HG03175 (cell line): Measurements from ENCODE around the gene NCOA4.
A peak's percentile ranks its signal among the peaks of the same experiment; 100 is the strongest.
"Not testable (repeated sequence)": the region's sequence is repeated elsewhere in the genome, so short reads cannot be mapped to it uniquely, and the experiment has no call there.

Experiments
- ATAC-seq: cut with Tn5 transposase; IDR thresholded peaks from one replicate; pipeline ENCODE4 v1.9.1; 2021; ENCODE audit warnings: mild to moderate bottlenecking, moderate library complexity; ENCODE audit not compliant: unreplicated experiment

The NCOA4 gene

DNA sequence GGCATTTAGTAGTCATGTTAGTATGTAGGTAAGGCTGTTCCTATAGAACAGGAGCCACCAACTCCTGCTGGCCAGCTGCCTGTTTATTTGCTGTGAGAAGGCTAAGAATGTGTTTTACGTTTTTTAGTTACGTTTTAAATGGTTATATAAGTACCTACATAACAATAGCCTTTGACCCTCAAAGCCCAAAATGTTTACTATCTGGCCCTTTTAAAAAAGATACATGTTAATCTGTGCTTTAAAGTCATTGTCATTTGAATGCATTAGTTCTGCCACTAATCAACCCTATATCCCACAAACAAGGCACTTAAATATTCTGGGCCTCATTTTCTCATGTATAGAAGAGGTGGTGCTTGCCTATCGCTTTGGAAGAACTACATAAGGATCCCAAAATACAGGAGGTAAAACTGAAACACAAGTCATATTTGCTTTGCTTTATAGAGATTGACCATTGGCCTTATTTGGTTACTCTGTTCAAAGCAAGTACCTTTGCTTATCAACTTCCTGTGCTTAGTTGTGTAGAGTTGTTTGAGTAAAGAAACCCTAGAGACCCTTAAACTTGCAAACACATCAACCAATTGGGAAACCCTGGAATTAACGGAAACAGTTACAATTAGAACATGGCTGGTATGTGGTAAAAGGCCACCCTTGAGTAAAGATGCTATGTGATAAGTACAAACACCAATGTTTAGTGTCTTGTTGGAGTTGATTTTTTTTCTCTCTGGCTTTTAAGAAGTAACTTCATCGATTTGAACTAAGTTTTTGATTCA is 32.2 kb downstream of the NCOA4 start:
- no peak for ATAC-seq

DNA sequence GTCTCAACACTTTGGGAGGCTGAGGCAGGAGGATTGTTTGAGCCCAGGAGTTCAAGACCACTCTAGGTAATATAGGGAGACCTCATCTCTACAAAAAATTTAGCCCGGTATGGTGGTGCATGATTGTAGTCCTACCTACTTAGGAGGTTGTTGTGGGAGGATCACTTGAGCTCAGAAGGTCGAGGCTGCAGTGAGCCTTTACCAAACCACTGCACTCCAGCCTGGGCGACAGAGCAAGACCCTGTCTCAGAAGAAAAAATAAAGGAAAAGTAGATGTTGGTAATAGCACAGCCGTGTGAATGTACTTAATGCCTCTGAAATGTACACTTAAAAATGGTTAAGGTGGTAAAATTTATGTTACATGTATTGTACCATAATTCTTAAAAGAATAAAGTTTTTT is 32.9 kb downstream of the NCOA4 start:
- ATAC-seq = no peak

DNA sequence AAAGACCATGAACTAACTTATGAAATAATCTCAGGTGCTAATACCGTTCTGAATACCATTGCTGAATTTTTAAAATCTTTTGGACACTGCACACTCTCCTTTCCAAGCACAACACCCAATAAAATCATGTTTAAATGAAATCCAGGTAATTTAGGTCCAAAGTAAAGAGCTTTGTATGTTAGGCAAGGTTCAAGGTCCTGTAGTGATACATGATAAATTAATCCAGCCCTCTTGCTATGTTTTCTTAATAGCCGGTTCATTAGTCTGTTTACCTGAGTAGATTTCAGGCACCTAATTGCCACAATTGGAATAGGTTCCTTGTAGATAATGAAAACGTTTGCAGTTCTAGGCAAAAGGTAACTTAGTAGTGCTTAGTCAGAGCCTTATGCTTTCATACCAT is 44.8 kb downstream of the NCOA4 start:
- not testable (repeated sequence) for ATAC-seq

DNA sequence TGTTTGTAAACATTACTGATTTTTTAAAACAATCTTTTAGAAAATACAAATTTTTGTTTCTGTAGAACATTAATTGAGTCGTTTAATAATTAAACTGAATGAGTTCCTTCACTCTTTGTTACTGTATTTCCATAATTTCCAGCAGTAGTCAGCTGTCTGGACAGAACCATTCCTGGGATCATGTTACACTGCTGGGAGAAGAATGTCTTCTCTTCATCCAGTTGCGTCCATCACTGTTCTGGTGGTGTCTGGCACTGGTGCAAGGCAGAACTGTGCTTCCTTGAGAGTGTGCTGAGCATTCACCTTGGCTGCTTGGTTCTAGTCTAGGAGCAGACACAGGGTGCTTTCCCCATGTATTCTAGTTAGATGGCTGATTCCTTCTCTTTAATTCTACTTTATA is 46.0 kb downstream of the NCOA4 start:
- not testable (repeated sequence) for ATAC-seq

DNA sequence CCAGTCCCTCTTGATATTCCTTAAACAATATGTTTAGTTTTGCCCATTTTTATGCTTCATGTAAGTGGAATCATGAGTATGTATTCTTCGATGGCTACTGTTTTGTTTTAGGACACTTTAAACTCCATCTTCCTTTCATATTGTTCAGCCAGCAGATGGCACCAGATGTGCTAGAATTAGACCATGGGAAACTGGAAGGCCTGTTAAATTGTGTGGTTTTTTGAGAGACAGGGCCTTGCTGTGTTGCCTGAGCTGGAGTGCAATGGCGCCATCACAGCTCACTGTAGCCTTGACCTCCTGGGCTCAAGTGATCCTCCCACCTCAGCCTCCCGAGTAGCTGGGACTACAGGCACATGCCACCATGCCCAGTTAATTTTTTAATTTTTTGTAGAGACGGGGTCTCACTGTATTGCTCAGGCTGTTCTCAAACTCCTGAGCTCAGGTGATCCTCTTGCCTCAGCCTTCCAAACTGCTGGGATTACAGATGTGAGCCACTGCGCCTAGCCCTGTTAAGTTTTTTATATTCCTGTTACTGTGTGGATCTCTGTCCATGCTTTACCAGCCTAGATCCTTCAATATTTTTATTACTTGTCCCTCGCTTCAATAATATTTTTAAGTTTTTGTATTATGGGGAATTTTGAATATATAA is 46.8 kb downstream of the NCOA4 start:
- not testable (repeated sequence) for ATAC-seq

DNA sequence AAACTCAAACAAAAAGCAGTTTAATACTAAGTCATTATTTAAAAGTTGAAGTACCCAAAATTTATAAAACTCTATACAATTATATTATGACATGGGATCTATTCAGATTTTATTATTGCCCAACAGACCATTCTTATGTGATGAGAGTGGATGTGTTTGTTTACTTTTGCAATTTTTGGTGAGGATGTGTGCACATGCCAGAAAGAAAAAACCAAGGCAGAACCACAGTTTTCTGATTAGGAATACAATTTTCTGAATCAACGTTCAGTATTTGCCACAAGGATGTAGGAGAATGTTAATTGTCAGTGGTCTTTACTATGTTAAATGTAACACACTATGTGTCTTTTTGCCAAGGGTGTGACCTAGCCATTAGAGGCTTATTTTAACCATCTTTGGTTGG is 49.1 kb downstream of the NCOA4 start:
- ATAC-seq = not testable (repeated sequence)

DNA sequence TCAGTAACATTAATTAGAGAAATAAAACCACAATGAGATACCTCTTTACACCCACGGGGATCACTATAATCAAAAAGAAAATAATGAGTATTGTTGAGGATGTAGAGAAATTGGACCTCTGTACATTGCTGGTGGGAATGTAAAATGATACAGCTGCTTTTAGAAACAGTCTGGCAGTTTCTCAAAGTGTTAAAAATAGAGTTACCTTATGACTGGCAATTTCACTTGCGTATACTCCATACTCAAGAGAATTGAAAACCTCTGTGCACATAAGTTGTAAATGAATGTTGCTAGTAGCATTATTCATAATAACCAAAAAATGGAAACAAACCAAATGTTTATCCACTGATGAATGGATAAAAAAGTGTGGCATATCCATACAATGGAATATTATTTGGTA is 51.9 kb downstream of the NCOA4 start:
- not testable (repeated sequence) for ATAC-seq

DNA sequence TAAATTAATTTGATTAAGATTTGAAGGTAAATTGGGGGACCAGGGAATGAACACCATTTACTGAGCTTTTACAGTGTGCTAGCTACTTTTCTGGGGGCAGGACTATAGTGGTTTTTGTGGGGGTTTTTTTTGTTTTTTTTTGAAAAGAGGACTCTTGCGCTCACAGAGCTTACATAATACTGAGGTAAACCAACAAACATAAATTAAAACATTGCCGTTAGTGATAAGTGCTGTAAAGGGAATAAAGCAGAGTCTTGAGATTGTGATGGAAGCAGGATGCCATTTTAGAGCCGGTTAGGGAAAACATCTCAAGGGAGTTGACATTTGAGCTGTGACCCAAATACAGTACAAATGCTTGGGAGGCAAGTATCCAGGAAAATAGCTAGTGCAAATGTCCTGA is 56.4 kb downstream of the NCOA4 start:
- ATAC-seq = not testable (repeated sequence)

DNA sequence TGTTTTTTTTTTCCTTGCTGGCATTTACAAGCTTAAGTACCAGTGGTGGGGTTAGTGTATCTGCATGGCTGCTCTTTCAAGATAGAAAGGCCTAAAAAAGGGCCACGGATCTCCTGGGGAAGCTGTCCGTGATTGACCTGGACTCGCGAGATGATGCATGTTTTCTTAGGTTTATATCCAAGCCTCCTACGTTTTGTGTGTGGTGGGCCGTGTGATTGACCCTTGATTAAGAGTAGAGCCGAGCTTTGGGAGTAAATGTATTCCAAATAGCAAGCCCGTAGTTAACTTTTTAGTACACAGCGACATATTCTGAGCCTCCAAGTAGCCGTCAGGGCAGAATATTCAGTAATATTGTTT is 57.6 kb downstream of the NCOA4 start:
- ATAC-seq = peak; percentile 21

DNA sequence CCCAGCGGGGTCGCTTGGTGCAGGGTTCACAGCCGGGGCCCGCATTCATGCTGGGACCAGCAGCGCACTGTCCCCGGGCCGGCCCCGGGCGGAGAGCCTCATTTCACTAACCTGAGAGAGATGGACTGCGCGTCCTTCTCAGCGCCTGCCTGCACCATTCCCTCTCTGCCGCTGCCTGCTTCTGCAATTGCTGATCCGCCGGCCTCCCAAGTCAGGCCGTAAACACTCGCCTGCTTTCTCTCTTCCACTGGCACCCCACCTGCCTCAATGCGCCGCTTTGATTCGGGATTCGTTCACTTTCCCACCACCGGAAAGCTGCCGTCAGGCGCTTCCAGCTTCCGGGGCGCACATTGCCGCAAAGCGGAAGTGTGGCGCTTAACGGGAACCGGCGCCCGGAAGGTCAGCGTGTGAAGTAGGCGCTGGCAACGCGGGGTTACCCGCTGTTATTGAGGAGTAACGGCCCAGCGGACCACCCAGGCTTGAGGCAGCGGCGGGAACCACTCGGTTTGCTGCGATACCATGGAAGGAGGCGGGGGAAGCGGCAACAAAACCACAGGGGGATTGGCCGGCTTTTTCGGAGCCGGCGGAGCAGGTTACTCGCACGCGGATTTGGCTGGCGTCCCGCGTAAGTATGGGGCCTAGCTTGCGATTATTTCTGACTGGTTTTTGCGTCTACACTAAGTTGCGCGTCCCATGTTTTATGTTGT is 58.2 kb downstream of the NCOA4 start, which contains the start of gene TIMM23:
Gene TIMM23, plus strand, starts transcription at position 384 of the 707 bp plus-strand sequence. Its CDS starts 136 bp downstream, at position 520.
- peak; percentile 77 for ATAC-seq

DNA sequence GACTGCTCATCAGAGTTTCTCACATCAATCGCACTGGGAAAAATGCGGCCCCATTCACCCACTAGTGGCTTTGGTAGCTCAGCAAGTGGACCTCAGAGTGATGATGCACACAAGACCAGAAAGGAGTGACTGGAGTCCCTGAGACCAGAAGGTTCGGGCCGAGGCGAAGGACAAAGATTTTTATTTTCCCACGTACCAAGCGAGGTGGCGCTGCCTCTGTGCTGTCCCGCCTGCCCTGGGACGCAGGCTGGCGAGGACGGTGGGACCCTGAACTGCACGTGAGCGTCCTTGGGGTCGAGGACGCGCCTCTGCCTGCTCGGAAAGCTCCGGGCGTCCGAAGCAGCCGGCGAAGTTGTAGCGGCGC is 58.7 kb downstream of the NCOA4 start:
- peak; percentile 51 for ATAC-seq

DNA sequence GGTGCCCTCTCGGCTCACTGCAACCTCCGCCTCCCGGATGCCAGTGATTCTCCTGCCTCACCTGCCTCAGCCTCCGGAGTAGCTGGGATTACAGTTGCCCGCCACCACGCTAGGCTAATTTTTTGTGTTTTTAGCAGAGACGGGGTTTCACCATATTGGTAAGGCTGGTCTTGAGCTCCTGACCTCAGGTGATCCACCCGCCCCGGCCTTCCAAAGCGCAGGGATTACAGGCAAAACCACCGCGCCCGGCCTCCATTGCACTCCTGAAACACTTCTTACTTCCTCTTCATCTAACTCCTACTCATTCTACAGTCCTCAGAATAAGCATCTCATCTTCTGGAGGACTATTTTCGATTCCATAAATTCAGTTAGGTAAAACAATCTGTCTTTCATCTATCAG is 59.4 kb downstream of the NCOA4 start:
- ATAC-seq = not testable (repeated sequence)

DNA sequence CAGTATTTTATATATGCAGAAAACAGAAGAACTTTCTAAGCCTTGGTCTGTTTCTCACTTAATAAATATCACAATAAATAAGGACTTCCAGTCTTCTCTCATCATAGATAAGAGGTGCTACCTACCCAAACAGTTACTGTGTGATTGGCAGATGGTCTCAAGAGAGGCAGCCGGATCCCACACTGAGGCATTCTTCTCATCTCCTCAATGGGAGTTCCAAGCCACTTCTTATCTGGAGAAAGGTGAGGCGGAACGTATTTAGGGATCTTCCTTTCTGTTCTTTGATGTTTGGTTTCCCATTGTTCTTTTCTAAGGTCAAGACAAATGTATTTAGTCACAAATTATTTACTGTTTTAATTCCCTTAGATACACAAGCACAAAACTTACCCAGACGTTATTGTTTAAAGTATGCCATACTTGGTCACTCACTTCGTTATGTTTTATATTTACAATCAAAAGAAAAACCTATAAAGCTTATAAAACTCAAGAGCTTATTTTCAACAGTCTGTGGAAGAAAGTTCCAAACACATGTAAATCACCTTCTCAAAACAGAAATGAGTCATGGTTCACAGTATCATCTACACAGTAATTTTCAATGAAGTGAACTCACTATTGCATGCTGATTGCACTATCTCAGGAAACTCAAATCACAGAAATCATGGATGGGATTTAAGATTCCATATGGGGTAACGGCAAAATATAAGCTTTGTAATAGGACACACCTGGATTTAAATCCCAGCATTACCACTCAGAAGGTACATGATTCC is 67.6 kb downstream of the NCOA4 start:
- not testable (repeated sequence) for ATAC-seq

DNA sequence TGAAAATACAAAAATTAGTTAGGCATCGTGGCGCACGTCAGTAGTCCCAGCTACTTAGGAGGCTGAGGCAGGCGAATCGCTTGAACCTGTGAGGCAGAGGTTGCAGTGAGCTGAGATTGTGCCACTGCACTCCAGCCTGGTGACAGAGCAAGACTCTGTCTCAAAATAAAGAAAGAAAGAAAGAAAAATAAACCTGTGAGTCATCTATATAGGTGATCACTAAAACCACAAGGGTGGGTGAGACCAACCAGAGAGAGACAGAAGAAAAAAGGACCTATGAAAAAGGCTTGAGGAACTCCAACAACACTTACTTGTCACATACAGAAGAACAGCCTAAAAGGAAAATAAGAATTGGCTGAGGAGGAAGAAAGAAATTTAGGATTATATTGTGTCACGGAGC is 72.5 kb downstream of the NCOA4 start:
- not testable (repeated sequence) for ATAC-seq

DNA sequence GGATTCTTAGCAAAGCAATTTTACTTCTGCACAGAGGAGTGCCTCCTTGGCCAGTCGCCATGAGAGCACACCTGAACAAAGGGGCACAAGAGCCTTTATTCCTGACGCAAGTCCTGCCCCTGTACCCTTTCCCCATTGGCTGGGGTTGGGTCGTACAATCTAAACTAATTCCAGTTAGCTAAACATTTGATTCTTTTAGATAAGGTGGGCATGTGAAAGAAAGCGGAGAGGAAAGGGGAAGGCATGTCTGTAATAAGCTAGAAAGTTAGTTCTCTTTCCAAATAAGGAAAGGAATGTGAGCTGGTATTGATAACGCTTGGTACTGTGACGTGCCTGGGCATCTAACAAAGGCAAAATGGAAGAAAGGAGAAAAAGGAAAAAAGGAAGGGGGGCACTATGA is 73.8 kb downstream of the NCOA4 start:
- ATAC-seq = not testable (repeated sequence)
